ENCODE results near the gene ATP2C1. TPM values are rescaled to one million over a fixed set of nuclear protein-coding genes. Genes with fewer than 3 reads are reported as not detected.
A peak's percentile ranks its signal among the peaks of the same experiment; 100 is the strongest.

ATP2C1 gene
- total RNA-seq, 2 experiments from 2014 or later, result 51.3 to 56.2 TPM

DNA sequence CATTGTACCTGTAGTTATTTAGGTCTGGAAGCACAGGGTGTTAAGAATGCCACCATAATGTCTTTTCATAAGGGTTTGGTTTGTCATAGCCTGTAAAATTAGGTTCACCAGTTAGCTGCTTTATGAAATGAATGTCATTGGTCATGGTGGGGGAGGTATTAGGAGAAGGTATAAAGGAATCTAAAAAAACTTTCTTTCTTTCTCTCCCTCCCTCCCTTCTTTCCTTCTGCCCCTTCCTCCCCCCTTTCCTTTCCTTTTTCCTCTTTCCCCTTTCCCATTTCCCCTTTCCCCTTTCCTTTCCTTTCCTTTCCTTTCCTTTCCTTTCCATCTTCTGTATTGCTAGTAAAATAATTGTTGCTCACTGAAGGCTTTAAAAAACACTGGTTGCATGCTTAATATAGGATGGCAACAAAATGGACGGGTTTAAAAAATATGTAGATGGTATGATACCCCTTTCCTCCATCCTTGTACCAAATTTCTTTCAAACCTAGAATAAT is 9.6 kb downstream of the ATP2C1 start:
- DNase-seq (no peak), ATAC-seq (ENCODE audit: low read depth) (no peak)
- Mint-ChIP-seq H3K27ac (no peak overlapping the region), H3K4me1 (peaks cover 40% of the 10 kb centered on the region), H3K27me3 (no peaks in the 10 kb centered on the region), H3K36me3 (peaks cover 5% of the 10 kb centered on the region), H3K4me3 (no peak overlapping the region), H3K9me3 (no peaks in the 10 kb centered on the region)
- POLR2A ChIA-PET, result no interaction called here

- POLR2A ChIA-PET, result no interaction called here
- Mint-ChIP-seq H3K36me3 (peaks cover 7% of the 10 kb centered on the region), H3K4me1 (peaks cover 39% of the 10 kb centered on the region)
Observed at GRCh38 chr3:130904491-130904890, 10.6 kb downstream of the ATP2C1 start.

DNA sequence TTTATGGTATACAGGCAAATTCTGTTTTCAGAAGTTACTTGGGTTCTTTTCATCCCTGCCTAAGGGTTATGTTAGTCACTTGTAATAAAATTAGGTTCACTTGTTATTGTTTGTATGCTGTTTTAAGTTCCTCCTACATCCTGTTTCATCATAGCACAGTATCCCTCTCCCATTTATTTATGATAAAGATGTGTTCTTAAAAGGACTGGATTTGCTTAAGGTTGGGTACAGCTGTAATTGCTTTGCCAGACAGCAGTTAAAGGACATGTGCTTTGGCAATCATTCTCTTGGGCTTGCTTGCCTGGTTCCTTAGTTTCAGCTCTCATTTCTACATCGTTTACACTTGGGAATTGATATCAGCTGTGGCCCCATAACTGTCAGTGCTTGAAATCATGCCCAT is 11.7 kb downstream of the ATP2C1 start:
- Mint-ChIP-seq H3K27ac (no peak overlapping the region), H3K27me3 (no peaks in the 10 kb centered on the region), H3K36me3 (peaks cover 10% of the 10 kb centered on the region), H3K4me1 (peaks cover 39% of the 10 kb centered on the region), H3K9me3 (no peaks in the 10 kb centered on the region), H3K4me3 (no peak overlapping the region)
- ATAC-seq (ENCODE audit: low read depth) (no peak), DNase-seq (no peak)
- POLR2A ChIA-PET, result interaction anchor here (1.1 kb wide), 1 partner anchor 12 kb away, joined by 4 read pairs; the partner anchor contains the start of gene ATP2C1

More at GRCh38 chr3:130904491-130904890, 10.6 kb downstream of the ATP2C1 start:
- DNase-seq, result no peak
- H3K9me3 Mint-ChIP-seq, result no peaks in the 10 kb centered on the region
- ATAC-seq (ENCODE audit: low read depth), result no peak
- no peak overlapping the region for H3K4me3 Mint-ChIP-seq
- no peak overlapping the region for H3K27ac Mint-ChIP-seq
- H3K27me3 Mint-ChIP-seq, result no peaks in the 10 kb centered on the region

DNA sequence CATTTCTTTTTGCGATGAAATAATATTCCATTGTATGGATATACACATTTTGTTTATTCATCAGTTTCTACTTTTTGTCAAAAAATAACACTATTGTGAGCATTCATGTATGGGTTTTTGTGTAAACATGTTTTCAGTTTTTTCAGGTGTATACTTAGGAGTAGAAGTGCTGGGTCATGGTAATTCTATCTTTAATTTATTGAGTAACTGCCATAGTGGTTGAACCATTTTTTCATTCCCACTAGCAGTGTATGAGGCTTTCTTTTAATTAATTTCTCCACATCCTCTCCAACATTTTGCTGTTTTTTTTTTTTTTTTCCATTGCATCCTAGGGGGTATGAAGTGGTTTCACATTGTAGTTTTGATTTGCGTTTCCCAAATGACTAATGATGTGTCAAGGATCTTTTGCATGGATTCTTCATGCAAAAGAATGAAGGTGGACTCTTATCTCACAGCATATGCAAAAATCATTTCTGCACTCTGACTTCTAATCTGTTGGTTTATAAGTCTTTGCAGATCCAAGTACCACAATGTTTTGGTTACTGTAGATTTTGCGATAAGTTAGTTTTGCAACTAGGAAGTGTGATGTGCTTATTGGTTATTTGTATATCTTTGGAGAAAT is 12.6 kb downstream of the ATP2C1 start:
- DNase-seq (no peak), ATAC-seq (ENCODE audit: low read depth) (no peak)
- Mint-ChIP-seq H3K4me3 (no peak overlapping the region), H3K9me3 (peaks cover 2% of the 10 kb centered on the region), H3K4me1 (peaks cover 37% of the 10 kb centered on the region), H3K27ac (no peak overlapping the region), H3K27me3 (no peaks in the 10 kb centered on the region), H3K36me3 (peaks cover 13% of the 10 kb centered on the region)
- POLR2A ChIA-PET, result interaction anchor here (1.1 kb wide), 1 partner anchor 13 kb away, joined by 4 read pairs; the partner anchor contains the start of gene ATP2C1

- no peak for DNase-seq
- Mint-ChIP-seq H3K9me3 (peaks cover 2% of the 10 kb centered on the region), H3K27me3 (no peaks in the 10 kb centered on the region), H3K4me1 (peaks cover 34% of the 10 kb centered on the region), H3K4me3 (peak overlapping the region; percentile 35), H3K27ac (peak overlapping the region; percentile 74), H3K36me3 (peaks cover 13% of the 10 kb centered on the region)
- ATAC-seq (ENCODE audit: low read depth), result no peak
- POLR2A ChIA-PET, result interaction anchor here (0.9 to 1.0 kb wide), 2 partner anchors 13 to 14 kb away, joined by 3 to 4 read pairs; partner anchors contain the start of gene ATP2C1
Observed at GRCh38 chr3:130907500-130907899, 13.6 kb downstream of the ATP2C1 start.

DNA sequence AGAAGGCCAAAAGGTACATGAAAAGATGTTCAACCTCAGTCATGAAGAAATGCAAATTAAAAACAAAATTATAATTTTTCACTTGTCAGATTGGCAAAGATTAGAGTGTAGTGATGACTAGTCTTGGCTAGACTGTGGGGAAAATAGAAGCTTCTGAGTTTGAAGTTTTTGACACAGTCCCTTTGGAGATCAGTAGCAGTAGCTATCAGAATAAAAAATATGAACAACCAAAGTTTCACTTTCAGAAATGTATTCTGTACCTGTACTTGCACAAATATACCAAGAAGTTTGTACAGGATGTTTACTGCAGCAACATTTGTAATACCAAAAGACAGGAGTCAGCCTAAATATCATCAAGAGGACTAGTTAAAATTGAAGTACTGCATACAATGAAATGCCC is 14.1 kb downstream of the ATP2C1 start:
- ATAC-seq (ENCODE audit: low read depth) (peak; percentile 76), DNase-seq (no peak)
- peak overlapping the region; percentile 74 for H3K27ac Mint-ChIP-seq
- H3K9me3 Mint-ChIP-seq, result peaks cover 2% of the 10 kb centered on the region
- POLR2A ChIA-PET, result interaction anchor here (0.9 to 1.0 kb wide), 2 partner anchors 13 to 15 kb away, joined by 3 to 4 read pairs; partner anchors contain the start of gene ATP2C1
- peak overlapping the region; percentile 35 for H3K4me3 Mint-ChIP-seq
- H3K27me3 Mint-ChIP-seq, result no peaks in the 10 kb centered on the region
- peaks cover 34% of the 10 kb centered on the region for H3K4me1 Mint-ChIP-seq
- H3K36me3 Mint-ChIP-seq, result peaks cover 13% of the 10 kb centered on the region

DNA sequence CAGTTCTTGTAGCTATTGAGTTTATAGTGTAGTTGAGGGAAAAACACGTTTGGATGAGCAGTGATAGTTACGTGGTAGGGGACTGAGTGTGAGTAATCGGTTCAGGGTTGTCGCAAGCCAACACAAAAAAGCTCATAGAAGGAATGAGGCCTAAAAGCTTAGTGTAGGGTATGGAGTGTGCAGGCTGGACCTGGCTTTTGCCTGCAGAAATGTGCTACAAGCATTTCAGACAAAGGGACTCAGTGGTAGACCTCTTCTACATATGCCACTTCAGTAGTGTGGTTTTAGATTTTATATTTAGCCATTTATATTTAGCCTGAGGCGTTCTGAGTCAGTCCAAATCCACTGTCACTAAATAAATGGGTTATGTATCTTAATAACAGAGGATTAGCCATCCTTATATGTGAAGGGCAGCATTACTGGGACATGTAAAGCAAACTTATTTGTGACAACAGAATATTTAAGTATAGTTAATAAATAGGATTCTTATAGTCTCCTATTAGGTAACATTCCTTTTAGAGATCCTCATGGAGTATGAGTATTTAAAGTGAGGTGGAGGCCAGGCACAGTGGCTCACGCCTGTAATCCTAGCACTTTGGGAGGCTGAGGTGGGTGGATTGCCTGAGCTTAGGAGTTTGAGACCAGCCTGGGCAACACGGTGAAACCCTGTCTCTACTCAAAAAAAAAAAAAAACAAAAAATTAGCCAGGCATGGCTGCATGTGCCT is 21.8 kb downstream of the ATP2C1 start:
- Mint-ChIP-seq H3K4me1 (peaks cover 4% of the 10 kb centered on the region), H3K9me3 (peaks cover 2% of the 10 kb centered on the region), H3K4me3 (no peak overlapping the region), H3K27me3 (no peaks in the 10 kb centered on the region), H3K27ac (no peak overlapping the region), H3K36me3 (peaks cover 21% of the 10 kb centered on the region)
- DNase-seq, result no peak
- ATAC-seq (ENCODE audit: low read depth), result no peak
- POLR2A ChIA-PET, result no interaction called here

DNA sequence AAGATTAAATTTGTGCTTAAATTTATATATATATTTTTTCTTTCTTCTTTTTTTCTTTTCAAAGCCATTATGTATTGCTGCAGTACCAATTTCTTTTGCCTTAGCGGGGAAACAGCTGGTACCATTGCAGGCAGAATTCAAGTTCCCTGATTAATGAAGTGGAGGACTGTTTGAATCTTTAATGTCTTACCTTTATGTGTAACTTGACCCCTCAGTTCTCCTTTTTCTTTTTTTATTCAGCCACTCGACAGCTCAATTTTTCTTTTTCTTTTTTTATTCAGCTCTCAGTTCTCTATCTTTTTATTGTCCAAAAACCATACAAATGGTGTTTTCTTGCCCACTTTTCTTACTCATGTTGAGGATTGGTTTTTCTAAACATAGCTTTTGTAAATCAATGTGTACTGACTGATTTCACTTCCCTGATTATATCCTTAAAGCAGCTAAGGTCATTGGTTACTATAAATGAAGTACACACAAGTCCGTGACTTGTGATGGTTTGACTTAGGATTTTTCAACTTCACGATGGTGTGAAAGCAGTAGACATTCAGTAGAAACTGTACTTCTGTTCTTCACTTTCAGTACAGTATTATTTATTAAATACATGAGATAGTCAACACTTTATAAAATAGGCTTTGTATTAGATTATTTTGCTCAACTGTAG is 22.8 kb downstream of the ATP2C1 start:
- H3K4me1 Mint-ChIP-seq, result peaks cover 4% of the 10 kb centered on the region
- no peak overlapping the region for H3K27ac Mint-ChIP-seq
- no peaks in the 10 kb centered on the region for H3K27me3 Mint-ChIP-seq
- ATAC-seq (ENCODE audit: low read depth) (no peak), DNase-seq (no peak)
- H3K4me3 Mint-ChIP-seq, result no peak overlapping the region
- POLR2A ChIA-PET, result no interaction called here
- peaks cover 18% of the 10 kb centered on the region for H3K36me3 Mint-ChIP-seq
- no peaks in the 10 kb centered on the region for H3K9me3 Mint-ChIP-seq

- Mint-ChIP-seq H3K4me3 (no peak overlapping the region), H3K27me3 (no peaks in the 10 kb centered on the region), H3K27ac (no peak overlapping the region), H3K9me3 (peaks cover 4% of the 10 kb centered on the region), H3K4me1 (peaks cover 14% of the 10 kb centered on the region), H3K36me3 (peaks cover 25% of the 10 kb centered on the region)
- ATAC-seq (ENCODE audit: low read depth) (no peak), DNase-seq (no peak)
- POLR2A ChIA-PET, result no interaction called here
Observed at GRCh38 chr3:130918328-130918727, 24.4 kb downstream of the ATP2C1 start.

GRCh38 chr3:130925628-130926027 is 31.7 kb downstream of the ATP2C1 start:
- Mint-ChIP-seq H3K4me3 (no peak overlapping the region), H3K9me3 (peaks cover 16% of the 10 kb centered on the region), H3K27me3 (no peaks in the 10 kb centered on the region), H3K4me1 (peaks cover 21% of the 10 kb centered on the region), H3K36me3 (peaks cover 35% of the 10 kb centered on the region), H3K27ac (no peak overlapping the region)
- ATAC-seq (ENCODE audit: low read depth) (no peak), DNase-seq (no peak)
- POLR2A ChIA-PET, result no interaction called here

GRCh38 chr3:130926504-130926903 is 32.6 kb downstream of the ATP2C1 start:
- Mint-ChIP-seq H3K27ac (no peak overlapping the region), H3K27me3 (no peaks in the 10 kb centered on the region), H3K9me3 (peaks cover 16% of the 10 kb centered on the region), H3K4me3 (no peak overlapping the region), H3K36me3 (peaks cover 35% of the 10 kb centered on the region), H3K4me1 (peaks cover 21% of the 10 kb centered on the region)
- POLR2A ChIA-PET, result no interaction called here
- ATAC-seq (ENCODE audit: low read depth), result no peak
- DNase-seq, result no peak

- Mint-ChIP-seq H3K27ac (no peak overlapping the region), H3K9me3 (peaks cover 2% of the 10 kb centered on the region), H3K4me3 (no peak overlapping the region), H3K36me3 (peaks cover 24% of the 10 kb centered on the region), H3K27me3 (no peaks in the 10 kb centered on the region), H3K4me1 (peaks cover 13% of the 10 kb centered on the region)
- ATAC-seq (ENCODE audit: low read depth) (no peak), DNase-seq (no peak)
- POLR2A ChIA-PET, result interaction anchor here (1.0 kb wide), 1 partner anchor 36 kb away, joined by 3 read pairs; the partner anchor contains the start of gene ATP2C1
Observed at GRCh38 chr3:130929804-130930203, 35.9 kb downstream of the ATP2C1 start.

- no peak overlapping the region for H3K27ac Mint-ChIP-seq
Observed at GRCh38 chr3:130932979-130933378, 39.1 kb downstream of the ATP2C1 start.

More at GRCh38 chr3:130932979-130933378, 39.1 kb downstream of the ATP2C1 start:
- H3K36me3 Mint-ChIP-seq, result peaks cover 15% of the 10 kb centered on the region
- POLR2A ChIA-PET, result no interaction called here
- H3K9me3 Mint-ChIP-seq, result no peaks in the 10 kb centered on the region
- no peaks in the 10 kb centered on the region for H3K27me3 Mint-ChIP-seq
- peaks cover 7% of the 10 kb centered on the region for H3K4me1 Mint-ChIP-seq
- DNase-seq (no peak), ATAC-seq (ENCODE audit: low read depth) (no peak)
- H3K4me3 Mint-ChIP-seq, result no peak overlapping the region
